Suppressor macrophage treated with lipopolysaccharide for 1 hour (primary cell): ENCODE results near the gene FAM162A.
"Not testable (repeated sequence)": the region's sequence is repeated elsewhere in the genome, so short reads cannot be mapped to it uniquely, and the experiment has no call there.

Source experiments
- DNase-seq, 3 donors: peaks; one replicate each; pipeline ENCODE4 v3.0.0-alpha.2; 2020 to 2022

The FAM162A gene

GRCh38 chr3:122421836-122422235 lies 37.9 kb downstream of the FAM162A start:
- no peak for DNase-seq

DNA sequence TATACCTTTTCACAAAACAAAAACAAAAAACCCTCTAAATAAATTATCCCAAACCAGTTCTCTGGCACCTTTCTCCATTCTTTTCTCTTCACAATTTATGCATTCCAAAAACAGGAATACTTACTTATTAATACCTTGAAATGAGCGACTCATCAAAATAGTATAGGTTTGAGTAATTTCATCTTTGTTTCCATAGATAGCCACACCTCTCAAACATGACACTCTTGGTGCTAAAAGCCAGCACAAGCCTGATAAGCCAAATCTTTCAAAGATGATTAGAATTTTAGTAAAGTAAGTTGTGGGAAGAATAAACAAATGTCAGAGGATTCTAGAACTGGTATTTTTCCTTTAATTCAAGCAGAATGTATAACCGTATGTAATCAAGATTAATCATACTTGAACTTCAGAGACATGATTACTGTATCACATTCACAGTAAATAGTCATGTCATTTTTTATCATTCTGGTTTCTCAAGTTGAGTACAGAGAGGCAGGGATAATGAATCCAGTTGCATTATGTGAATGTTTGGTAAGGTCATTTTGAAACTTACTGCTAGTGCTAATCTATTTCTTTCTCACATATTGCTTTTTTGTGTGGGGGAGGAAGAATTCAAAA lies 44.0 kb downstream of the FAM162A start:
- DNase-seq: no peak

GRCh38 chr3:122430371-122430770 lies 46.4 kb downstream of the FAM162A start:
- no peak for DNase-seq

- no peak for DNase-seq
These were observed 52.0 kb downstream of the FAM162A start for GRCh38 chr3:122435950-122436349.

DNA sequence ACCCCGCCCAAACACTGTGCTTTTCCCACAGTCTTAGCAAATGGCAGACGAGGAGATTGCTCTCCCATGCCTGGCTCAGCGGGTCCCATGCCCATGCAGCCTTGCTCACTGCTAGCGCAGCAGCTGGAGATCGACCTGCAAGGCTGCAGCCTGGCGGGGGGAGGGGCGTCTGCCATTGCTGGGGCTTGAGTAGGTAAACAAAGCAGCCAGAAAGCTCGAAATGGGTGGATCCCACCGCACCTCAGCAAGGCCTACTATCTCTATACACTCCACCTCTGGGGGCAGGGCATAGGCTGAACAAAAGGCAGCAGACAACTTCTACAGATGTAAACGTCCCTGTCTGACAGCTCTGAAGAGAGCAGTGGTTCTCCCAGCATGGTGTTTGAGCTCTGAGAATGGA lies 59.1 kb downstream of the FAM162A start:
- DNase-seq: no peak

GRCh38 chr3:122443762-122444490 lies 59.9 kb downstream of the FAM162A start:
- not testable (repeated sequence) for DNase-seq

DNA sequence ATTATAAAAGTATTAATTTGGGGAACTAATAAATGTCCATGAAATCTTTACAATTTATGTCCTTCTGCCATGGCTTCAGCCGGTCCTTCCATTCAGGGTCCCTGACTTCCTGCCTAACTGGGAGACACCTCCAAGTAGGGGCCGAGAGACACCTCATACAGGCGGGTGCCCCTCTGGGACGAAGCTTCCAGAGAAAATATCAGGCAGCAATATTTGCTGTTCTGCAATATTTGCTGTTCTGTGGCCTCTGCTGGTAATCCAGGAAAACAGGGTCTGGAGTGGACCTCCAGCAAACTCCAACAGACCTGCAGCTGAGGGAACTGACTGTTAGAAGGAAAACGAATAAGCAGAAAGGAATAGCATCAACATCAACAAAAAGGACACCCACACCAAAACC lies 60.5 kb downstream of the FAM162A start:
- DNase-seq: not testable (repeated sequence)

DNA sequence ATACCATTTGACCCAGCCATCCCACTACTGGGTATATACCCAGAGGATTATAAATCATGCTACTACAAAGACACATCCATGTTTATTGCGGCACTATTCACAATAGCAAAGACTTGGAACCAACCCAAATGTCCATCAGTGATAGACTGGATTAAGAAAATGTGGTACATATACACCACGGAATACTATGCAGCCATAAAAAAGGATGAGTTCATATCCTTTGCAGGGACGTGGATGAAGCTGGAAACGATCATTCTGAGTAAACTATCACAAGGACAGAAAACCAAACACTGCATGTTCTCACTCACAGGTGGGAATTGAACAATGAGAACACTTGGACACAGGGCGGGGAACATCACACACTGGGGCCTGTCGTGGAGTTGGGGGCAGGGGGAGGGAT lies 64.2 kb downstream of the FAM162A start:
- not testable (repeated sequence) for DNase-seq

GRCh38 chr3:122451371-122451770 lies 67.4 kb downstream of the FAM162A start:
- DNase-seq: no peak

DNA sequence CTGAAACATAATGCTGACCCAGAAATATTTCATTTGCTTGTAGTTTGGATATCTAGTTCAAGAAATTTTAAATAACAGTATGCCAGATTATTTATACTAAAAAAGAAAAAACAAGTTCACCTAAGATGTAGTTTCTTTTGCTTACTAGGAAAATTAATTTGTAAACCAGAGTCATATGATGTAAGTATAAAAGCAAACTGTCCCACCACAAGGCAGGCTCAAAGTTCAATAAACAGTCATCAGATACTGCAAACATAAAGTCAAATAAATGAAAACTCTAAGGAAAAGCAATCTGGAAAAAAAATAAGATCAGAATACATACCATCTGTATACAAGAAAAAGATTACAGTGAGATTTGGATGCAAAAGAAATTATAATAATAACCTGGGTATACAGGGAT lies 72.1 kb downstream of the FAM162A start:
- DNase-seq: no peak

- DNase-seq: no peak
These were observed 73.7 kb downstream of the FAM162A start for GRCh38 chr3:122457706-122458105.

- peak; percentile 60 to 67 (median 67) for DNase-seq
These were observed 75.0 kb downstream of the FAM162A start for GRCh38 chr3:122458992-122459391.

DNA sequence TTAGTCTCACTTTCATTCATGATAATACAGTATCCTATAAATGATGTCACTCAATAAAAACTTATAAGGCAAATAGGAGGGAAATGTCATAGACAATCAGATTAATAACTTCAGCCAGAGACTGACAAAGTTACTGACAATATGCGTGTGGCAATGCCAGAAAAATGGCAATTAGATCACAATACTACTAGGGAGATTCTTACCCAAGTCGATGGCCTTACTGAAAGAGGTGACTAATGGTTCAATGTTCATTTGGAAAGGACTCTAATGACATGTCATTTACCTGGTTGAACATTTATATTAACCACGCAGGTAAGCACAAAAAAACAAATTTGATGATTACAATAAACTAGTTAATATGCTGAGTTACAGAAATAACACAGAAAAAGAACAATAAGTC lies 77.8 kb downstream of the FAM162A start:
- DNase-seq: no peak
